Testis (tissue), 3 donors: ENCODE results near the gene BIVM. TPM values are rescaled to one million over a fixed set of nuclear protein-coding genes. Genes with fewer than 3 reads are reported as not detected.
A peak's percentile ranks its signal among the peaks of the same experiment; 100 is the strongest.

Experiments
- DNase-seq: peaks from one replicate; pipeline ENCODE4 v3.0.0-alpha.2; 2019
- H3K27ac ChIP-seq, 2 donors: fragments of 200-600 bp; sonication (generic); one replicate each; pipeline ENCODE4 v1.5.1; 2019
- H3K27me3 ChIP-seq: fragments of 200-600 bp; sonication (generic); one replicate; pipeline ENCODE4 v1.5.1; 2019
- H3K36me3 ChIP-seq: fragments of 200-600 bp; sonication (generic); one replicate; pipeline ENCODE4 v1.5.1; 2017; ENCODE audit warnings: low read depth; ENCODE audit errors: missing control alignments
- H3K4me1 ChIP-seq: fragments of 200-600 bp; sonication (generic); one replicate; pipeline ENCODE4 v1.5.1; 2019
- H3K4me3 ChIP-seq, 2 donors: fragments of 200-600 bp; sonication (generic); one replicate each; pipeline ENCODE4 v1.5.1; 2017 to 2019
- H3K9me3 ChIP-seq: fragments of 200-600 bp; sonication (generic); one replicate; pipeline ENCODE4 v1.5.1; 2017
- CTCF ChIP-seq, 3 experiments: fragments of 450-650 bp in 2 of 3; fragments of 200-600 bp in 1 of 3; sonication (generic) in 1 of 3; IDR thresholded peaks; one replicate each; pipeline ENCODE4 v1.5.1; 2016 to 2019; ENCODE audit warnings: antibody characterized with exemption in 3 of 3, mild to moderate bottlenecking in 2 of 3, moderate library complexity in 1 of 3
- POLR2A ChIP-seq: fragments of 450-650 bp; IDR thresholded peaks from one replicate; pipeline ENCODE4 v1.6.1; 2017; ENCODE audit warnings: antibody characterized with exemption, mild to moderate bottlenecking, moderate library complexity
- WGBS, 2 donors: methylation state at CpG; one replicate each; pipeline ENCODE4 v1.1.5; 2018; 5-methylcytosine and 5-hydroxymethylcytosine counted together
- intact Hi-C: fragments of 100-400 bp; cut with DNase I; formaldehyde crosslinking; loops from one replicate; pipeline ENCODE4 v1.15.1; 2023; ENCODE audit warnings: low total_unique reads
- polyA plus RNA-seq: library from polyadenylated mRNA; stranded (reverse); fragments of 350-450 nt; fragmentation: Illumina TruSeq; extraction: RNeasy Lipid Tissue Mini Kit (QIAGEN cat#74804); gene quantifications from one replicate; pipeline ENCODE4 v1.2.3, GENCODE V29; 2014; ENCODE audit warnings: low read depth, low replicate concordance; ENCODE audit not compliant: insufficient read depth
- total RNA-seq, 2 donors: library from RNA; depleted of rRNA; stranded (reverse); fragments of >200 nt; gene quantifications; one replicate each; pipeline ENCODE4 v1.2.3, GENCODE V29; 2016

BIVM gene
- total and polyA plus RNA-seq, 3 donors from 2014 or later, result 4.7 to 9.1 (median 8.4) TPM

GRCh38 chr13:102771298-102772041 lies 27.4 kb upstream of the BIVM start:
- TF ChIP-seq POLR2A, result no peak
- TF ChIP-seq CTCF (IDR thresholded peaks at IDR 0.05), result no peak
- Histone ChIP-seq H3K4me1 (peaks cover 5% of the 10 kb centered on the region), H3K9me3 (no peaks in the 10 kb centered on the region), H3K27me3 (no peaks in the 10 kb centered on the region), H3K27ac (no peak overlapping the region), H3K4me3 (no peak overlapping the region), H3K36me3 (no peaks in the 10 kb centered on the region)
- intact Hi-C loops, result no loop called here
- WGBS, 2 donors, result 66 to 80% methylated on average over 6 of the region's 6 CpGs
- DNase-seq, result no peak

DNA sequence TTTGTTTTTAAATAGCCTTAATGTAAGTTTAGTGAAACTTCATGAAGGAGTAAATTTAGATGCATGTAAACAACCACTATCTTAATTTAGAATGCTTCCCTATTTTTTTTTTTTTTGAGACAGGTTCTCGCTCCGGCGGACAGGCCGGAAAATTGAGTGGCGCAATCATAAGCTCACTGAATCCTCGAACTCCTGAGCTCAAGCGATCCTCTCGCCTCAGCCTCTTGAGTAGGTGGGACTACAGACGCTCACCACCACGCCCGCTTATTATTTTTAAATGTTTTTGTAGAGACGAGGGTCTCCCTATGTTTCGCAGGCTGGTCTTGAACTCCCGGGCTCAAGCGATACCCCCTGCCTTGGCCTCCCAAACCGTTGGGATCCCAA lies 26.9 kb upstream of the BIVM start:
- H3K36me3 ChIP-seq, result no peaks in the 10 kb centered on the region
- TF ChIP-seq CTCF (IDR thresholded peaks at IDR 0.05) (no peak), POLR2A (no peak)
- 70 to 77% methylated on average over 16 of the region's 16 CpGs for WGBS, 2 donors

DNA sequence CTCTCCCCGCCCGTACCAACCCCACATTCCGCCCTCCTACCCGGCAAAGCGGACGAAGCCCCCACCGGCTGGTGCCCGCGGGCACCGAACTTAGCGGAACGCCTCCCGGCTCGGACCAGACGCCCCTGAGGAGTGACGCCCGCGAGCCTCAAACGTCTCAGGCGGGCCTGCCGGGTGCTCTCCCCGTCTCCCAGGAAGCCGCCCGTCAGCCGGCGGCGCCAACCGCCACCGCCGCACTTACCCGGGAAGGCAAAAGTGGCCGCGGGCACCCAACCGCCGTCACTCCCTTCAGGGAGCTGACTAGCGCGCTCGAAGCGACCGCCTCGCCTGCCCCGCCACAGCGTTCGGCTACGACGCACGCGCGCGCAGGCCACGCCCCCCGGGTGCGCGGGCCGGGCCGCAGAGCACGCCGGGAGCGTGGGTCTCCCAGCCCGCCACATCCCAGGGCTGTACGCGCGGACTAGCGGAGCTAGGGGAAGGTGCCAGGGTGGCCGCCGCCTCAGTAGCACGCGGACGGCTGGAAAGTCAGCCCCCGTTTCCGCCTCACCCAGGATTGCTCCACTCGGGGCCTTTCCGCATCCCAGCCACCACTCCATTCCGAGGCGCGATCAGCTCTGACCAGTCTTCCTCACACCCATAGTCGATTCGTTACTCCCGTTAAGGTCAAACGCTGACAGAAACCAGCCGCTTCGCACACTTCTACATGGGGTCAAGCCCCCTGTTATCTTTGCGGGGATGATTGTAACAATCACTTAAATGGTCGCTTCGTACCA lies 25.3 kb upstream of the BIVM start, which contains the start of gene TEX30:
Gene TEX30 (minus strand): TSS at position 346 of the 773 bp plus-strand sequence. CDS start 3,760 bp downstream, outside the sequence.
- intact Hi-C loops, result no loop called here
- TF ChIP-seq CTCF (IDR thresholded peaks at IDR 0.05) (peak in 2 of 3 experiments; percentile 7 to 10), POLR2A (no peak)
- DNase-seq, result peak; percentile 83
- Histone ChIP-seq H3K36me3 (no peaks in the 10 kb centered on the region), H3K27me3 (no peaks in the 10 kb centered on the region), H3K4me3 (peak within 1 kb of the TSS; percentile 72 to 97), H3K4me1 (peaks cover 5% of the 10 kb centered on the region), H3K27ac (peak within 1 kb of the TSS; percentile 85 to 92), H3K9me3 (no peaks in the 10 kb centered on the region)
- 2% methylated on average over 47 of the region's 85 CpGs; no CpG with 5 or more reads in 1 of the 2 donors for WGBS, 2 donors

More for the DNA sequence above, 26.9 kb upstream of the BIVM start:
- no peak for DNase-seq
- H3K4me1 ChIP-seq, result peaks cover 5% of the 10 kb centered on the region
- intact Hi-C loops, result no loop called here
- no peaks in the 10 kb centered on the region for H3K9me3 ChIP-seq
- no peak overlapping the region for H3K27ac ChIP-seq
- peak overlapping the region; percentile 72 to 97 for H3K4me3 ChIP-seq
- no peaks in the 10 kb centered on the region for H3K27me3 ChIP-seq

DNA sequence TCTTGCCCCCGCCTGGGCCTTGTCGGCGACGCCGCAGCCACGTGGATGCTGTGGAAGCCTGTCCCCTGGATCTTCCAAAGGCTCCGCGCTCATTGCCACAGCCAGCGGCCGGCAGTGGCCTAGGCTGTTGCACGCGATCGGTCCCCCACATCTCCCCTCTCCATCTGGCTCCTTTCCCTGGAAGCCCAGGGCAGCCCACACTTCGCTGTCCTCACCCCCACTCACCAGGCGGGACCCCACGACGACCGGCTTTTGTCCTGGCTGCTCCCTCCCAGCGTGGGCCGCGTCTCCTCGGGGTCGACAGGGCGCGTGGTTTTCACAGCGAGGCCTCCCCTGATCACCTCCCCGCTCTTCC lies 24.7 kb upstream of the BIVM start:
- Histone ChIP-seq H3K36me3 (no peaks in the 10 kb centered on the region), H3K9me3 (no peaks in the 10 kb centered on the region), H3K4me3 (peak overlapping the region; percentile 72 to 97), H3K27ac (peak overlapping the region; percentile 85 to 92), H3K4me1 (peaks cover 5% of the 10 kb centered on the region), H3K27me3 (no peaks in the 10 kb centered on the region)
- intact Hi-C loops, result no loop called here
- DNase-seq, result no peak
- WGBS, 2 donors, result 59 to 60% methylated on average over 25 to 27 of the region's 27 CpGs
- no peak for TF ChIP-seq POLR2A
- no peak for TF ChIP-seq CTCF (IDR thresholded peaks at IDR 0.05)
